ENCODE data around the gene STIM2.
"Not testable (repeated sequence)": the region's sequence is repeated elsewhere in the genome, so short reads cannot be mapped to it uniquely, and the experiment has no call there.

The STIM2 gene

DNA sequence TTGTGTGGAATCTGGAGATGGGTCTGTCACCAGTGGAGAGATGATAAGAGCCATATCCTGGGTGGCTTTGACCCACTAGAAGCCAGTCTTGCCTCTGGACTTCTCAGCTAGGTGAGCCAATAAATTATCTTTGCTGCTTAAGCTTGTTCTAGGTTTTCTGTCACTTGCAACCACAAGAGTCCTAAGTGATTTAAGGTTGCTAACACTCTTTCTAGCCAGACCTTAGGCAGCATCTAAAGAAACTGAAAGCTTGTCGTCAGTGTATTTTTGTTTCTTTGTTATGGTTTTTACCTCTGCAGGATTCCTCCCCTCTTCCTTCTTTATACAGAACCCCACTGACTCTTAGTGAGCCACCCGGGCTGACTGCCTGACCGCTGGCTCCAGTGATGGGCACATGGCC is 37.1 kb upstream of the STIM2 start:
- CTCF ChIA-PET: no interaction called here
- no peak for DNase-seq (ENCODE audit: extremely low spot score)
- POLR2A ChIA-PET: no interaction called here
- no peak for TF ChIP-seq TARDBP (IDR thresholded peaks at IDR 0.05)
- TF ChIP-seq CTBP1 (IDR thresholded peaks at IDR 0.05; ENCODE audit: borderline replicate concordance): no peak
- TF ChIP-seq L3MBTL2 (conservative IDR thresholded peaks at IDR 0.05): no peak
- TF ChIP-seq LEF1 (IDR thresholded peaks at IDR 0.05; ENCODE audit: borderline replicate concordance): no peak
- no peak for TF ChIP-seq BHLHE40 (IDR thresholded peaks at IDR 0.05; ENCODE audit: borderline replicate concordance)
- TF ChIP-seq FOXA1 (IDR thresholded peaks at IDR 0.05): no peak
- TF ChIP-seq ELF4 (IDR thresholded peaks at IDR 0.05): no peak
- TF ChIP-seq SP1 (IDR thresholded peaks at IDR 0.05): no peak
- TF ChIP-seq NFRKB (IDR thresholded peaks at IDR 0.05): no peak
- no peak for TF ChIP-seq ZNF384 (IDR thresholded peaks at IDR 0.05)
- no peak for TF ChIP-seq HDGF (IDR thresholded peaks at IDR 0.05; ENCODE audit: borderline replicate concordance)
- no peak for TF ChIP-seq FOXM1 (IDR thresholded peaks at IDR 0.05; ENCODE audit: borderline replicate concordance)
- TF ChIP-seq ARNT (IDR thresholded peaks at IDR 0.05): no peak
- TF ChIP-seq, protein P1, sequence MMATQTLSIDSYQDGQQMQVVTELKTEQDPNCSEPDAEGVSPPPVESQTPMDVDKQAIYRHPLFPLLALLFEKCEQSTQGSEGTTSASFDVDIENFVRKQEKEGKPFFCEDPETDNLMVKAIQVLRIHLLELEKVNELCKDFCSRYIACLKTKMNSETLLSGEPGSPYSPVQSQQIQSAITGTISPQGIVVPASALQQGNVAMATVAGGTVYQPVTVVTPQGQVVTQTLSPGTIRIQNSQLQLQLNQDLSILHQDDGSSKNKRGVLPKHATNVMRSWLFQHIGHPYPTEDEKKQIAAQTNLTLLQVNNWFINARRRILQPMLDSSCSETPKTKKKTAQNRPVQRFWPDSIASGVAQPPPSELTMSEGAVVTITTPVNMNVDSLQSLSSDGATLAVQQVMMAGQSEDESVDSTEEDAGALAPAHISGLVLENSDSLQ (IDR thresholded peaks at IDR 0.05): no peak
- no peak for TF ChIP-seq SUZ12 (IDR thresholded peaks at IDR 0.05)
- no peak for TF ChIP-seq FOXK2 (IDR thresholded peaks at IDR 0.05)

DNA sequence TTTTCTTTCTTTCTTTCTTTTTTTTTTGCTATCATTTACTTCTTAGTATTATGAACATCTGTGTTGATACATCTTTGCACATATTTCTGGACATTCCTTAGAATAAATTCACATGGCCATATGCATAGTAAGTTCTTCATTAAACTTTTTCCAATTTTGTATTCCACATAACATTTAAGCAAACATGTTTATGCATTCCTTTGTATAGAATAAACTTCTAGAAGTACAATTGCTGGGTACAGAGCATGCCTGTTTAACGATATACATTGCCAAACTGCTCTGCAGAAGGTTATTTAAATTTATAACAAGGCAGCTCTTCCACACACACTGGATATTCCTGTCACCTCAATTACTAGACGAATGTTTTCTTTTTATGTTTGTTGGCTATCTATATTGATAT is 36.0 kb upstream of the STIM2 start:
- TF ChIP-seq, protein P1 (IDR thresholded peaks at IDR 0.05): no peak
- TF ChIP-seq TARDBP (IDR thresholded peaks at IDR 0.05): no peak
- no peak for TF ChIP-seq FOXK2 (IDR thresholded peaks at IDR 0.05)
- no peak for TF ChIP-seq FOXA1 (IDR thresholded peaks at IDR 0.05)
- TF ChIP-seq BHLHE40 (IDR thresholded peaks at IDR 0.05; ENCODE audit: borderline replicate concordance): no peak
- no peak for TF ChIP-seq ARNT (IDR thresholded peaks at IDR 0.05)
- TF ChIP-seq HDGF (IDR thresholded peaks at IDR 0.05; ENCODE audit: borderline replicate concordance): no peak
- no peak for TF ChIP-seq SP1 (IDR thresholded peaks at IDR 0.05)
- CTCF ChIA-PET: no interaction called here
- POLR2A ChIA-PET: no interaction called here
- no peak for DNase-seq (ENCODE audit: extremely low spot score)

DNA sequence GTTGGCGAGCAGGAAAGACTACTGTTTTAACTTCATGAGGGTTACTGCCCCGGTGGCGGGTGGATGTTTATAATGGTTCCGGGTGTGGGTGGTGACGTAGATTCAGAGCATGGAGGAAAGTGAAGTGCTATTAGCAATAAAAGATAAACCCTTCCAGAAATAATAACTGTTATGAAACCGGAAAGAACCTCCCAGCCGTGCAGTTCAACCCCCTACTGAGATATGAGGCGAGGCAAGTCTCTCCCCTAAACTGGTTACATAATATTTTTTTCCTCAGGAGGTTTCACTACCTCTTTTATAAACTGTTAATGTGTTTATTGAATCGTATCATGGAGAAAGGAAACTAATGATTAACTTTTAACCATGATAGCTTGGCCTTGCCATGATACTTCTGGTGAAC is 33.9 kb upstream of the STIM2 start:
- ChIA-PET POLR2A (no interaction called here), CTCF (no interaction called here)
- TF ChIP-seq ELF4 (IDR thresholded peaks at IDR 0.05) (no peak), CTBP1 (IDR thresholded peaks at IDR 0.05; ENCODE audit: borderline replicate concordance) (no peak), FOXK2 (IDR thresholded peaks at IDR 0.05) (no peak), ARNT (IDR thresholded peaks at IDR 0.05) (no peak), NFRKB (IDR thresholded peaks at IDR 0.05) (no peak)
- no peak for DNase-seq (ENCODE audit: extremely low spot score)

DNA sequence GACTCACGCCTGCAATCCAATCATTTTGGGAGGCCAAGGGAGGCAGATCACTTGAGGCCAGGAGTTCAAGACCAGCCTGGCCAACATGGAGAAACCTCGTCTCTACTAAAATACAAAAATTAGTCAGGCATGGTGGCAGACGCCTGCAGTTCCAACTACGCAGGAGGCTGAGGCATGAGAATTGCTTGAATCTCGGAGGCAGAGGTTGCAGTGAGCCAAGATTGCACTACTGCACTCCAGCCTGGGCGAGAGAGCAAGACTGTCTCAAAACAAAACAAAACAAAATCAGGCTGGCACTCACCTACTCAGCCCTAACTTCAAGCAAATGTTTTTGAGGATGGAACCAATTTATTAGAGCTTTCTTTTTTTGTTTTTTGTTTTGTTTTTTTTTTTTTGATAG is 33.3 kb upstream of the STIM2 start:
- CTCF ChIA-PET; POLR2A ChIA-PET; DNase-seq (ENCODE audit: extremely low spot score): not testable (repeated sequence)

DNA sequence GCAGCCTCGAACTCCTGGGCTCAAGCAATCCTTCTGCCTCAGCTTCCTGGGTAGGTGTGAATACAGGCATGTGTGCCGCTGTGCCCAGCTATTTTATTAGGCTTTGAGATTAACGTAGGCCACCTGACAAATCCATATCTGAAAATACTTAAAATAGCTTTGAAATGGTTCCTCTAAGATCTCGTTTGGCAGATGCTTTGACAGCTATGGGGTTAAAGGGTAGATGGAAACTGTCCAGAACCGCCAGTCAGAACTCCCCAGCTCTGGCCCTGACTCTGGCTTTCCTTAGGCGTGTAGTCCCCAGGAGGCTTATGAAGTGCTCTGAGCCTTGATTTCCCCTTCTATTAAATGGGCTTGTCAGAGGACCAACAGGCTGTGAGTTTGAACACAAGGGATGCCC is 32.8 kb upstream of the STIM2 start:
- ChIA-PET POLR2A (no interaction called here), CTCF (no interaction called here)
- TF ChIP-seq SP1 (IDR thresholded peaks at IDR 0.05) (no peak), BHLHE40 (IDR thresholded peaks at IDR 0.05; ENCODE audit: borderline replicate concordance) (no peak), NFRKB (IDR thresholded peaks at IDR 0.05) (no peak), HDGF (IDR thresholded peaks at IDR 0.05; ENCODE audit: borderline replicate concordance) (no peak), FOXK2 (IDR thresholded peaks at IDR 0.05) (no peak), SUZ12 (IDR thresholded peaks at IDR 0.05) (no peak), LEF1 (IDR thresholded peaks at IDR 0.05; ENCODE audit: borderline replicate concordance) (no peak), ARNT (IDR thresholded peaks at IDR 0.05) (no peak), L3MBTL2 (conservative IDR thresholded peaks at IDR 0.05) (no peak), CTBP1 (IDR thresholded peaks at IDR 0.05; ENCODE audit: borderline replicate concordance) (no peak), ZNF384 (IDR thresholded peaks at IDR 0.05) (no peak), TARDBP (IDR thresholded peaks at IDR 0.05) (no peak), FOXM1 (IDR thresholded peaks at IDR 0.05; ENCODE audit: borderline replicate concordance) (no peak), ELF4 (IDR thresholded peaks at IDR 0.05) (no peak), FOXA1 (IDR thresholded peaks at IDR 0.05) (no peak)
- TF ChIP-seq, protein P1 (IDR thresholded peaks at IDR 0.05): no peak
- DNase-seq (ENCODE audit: extremely low spot score): no peak

DNA sequence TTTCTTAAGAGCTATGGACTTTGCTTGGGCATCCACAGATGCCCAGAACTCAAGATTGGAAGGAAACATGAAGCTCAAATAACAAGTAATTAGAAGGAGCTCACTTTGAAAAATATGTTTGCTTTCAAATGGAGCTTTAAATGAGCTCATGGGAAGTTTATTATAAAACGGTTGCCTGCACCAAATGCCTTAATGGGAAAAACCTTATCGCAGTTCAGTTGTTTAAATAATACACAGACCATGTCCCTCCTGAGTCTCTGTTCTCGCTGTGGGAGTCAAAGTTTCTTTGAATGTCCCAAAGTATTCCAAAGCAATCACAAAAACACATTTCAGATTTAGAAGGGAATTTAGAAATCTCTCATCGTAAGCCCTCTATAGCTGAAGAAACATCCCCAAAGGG is 31.6 kb upstream of the STIM2 start:
- ChIA-PET CTCF (interaction anchor here (1.1 kb wide), 1 partner anchor 26 kb away, joined by 3 read pairs; no protein-coding TSS in a partner anchor), POLR2A (no interaction called here)
- TF ChIP-seq FOXK2 (IDR thresholded peaks at IDR 0.05) (no peak), NFRKB (IDR thresholded peaks at IDR 0.05) (no peak), ZNF384 (IDR thresholded peaks at IDR 0.05) (no peak), HDGF (IDR thresholded peaks at IDR 0.05; ENCODE audit: borderline replicate concordance) (no peak), FOXM1 (IDR thresholded peaks at IDR 0.05; ENCODE audit: borderline replicate concordance) (no peak), SP1 (IDR thresholded peaks at IDR 0.05) (no peak), ARNT (IDR thresholded peaks at IDR 0.05) (no peak), L3MBTL2 (conservative IDR thresholded peaks at IDR 0.05) (no peak), FOXA1 (IDR thresholded peaks at IDR 0.05) (no peak), LEF1 (IDR thresholded peaks at IDR 0.05; ENCODE audit: borderline replicate concordance) (no peak), TARDBP (IDR thresholded peaks at IDR 0.05) (no peak), CTBP1 (IDR thresholded peaks at IDR 0.05; ENCODE audit: borderline replicate concordance) (no peak)
- TF ChIP-seq, protein P1 (IDR thresholded peaks at IDR 0.05): no peak
- DNase-seq (ENCODE audit: extremely low spot score): no peak
